Islet precursor cell (in vitro differentiated cells): ENCODE results near the gene MSGN1.
"Not testable (repeated sequence)": the region's sequence is repeated elsewhere in the genome, so short reads cannot be mapped to it uniquely, and the experiment has no call there.

Experiments
- DNase-seq: peaks from one replicate; pipeline ENCODE4 v3.0.0-alpha.2; 2018

The MSGN1 gene

GRCh38 chr2:17805717-17806363, 10.4 kb upstream of the MSGN1 start:
- no peak for DNase-seq

GRCh38 chr2:17813010-17813741, 3.1 kb upstream of the MSGN1 start:
- DNase-seq = peak; percentile 76

- no peak for DNase-seq
Observed at GRCh38 chr2:17813742-17814473, 2.4 kb upstream of the MSGN1 start.

GRCh38 chr2:17814601-17815000, 1.7 kb upstream of the MSGN1 start:
- DNase-seq = no peak

GRCh38 chr2:17815468-17816184, 634 bp upstream of the MSGN1 start:
- DNase-seq = no peak

- DNase-seq = no peak
Observed at GRCh38 chr2:17818235-17818815, 2.1 kb downstream of the MSGN1 start.

- no peak for DNase-seq
Observed at GRCh38 chr2:17821080-17821479, 4.8 kb downstream of the MSGN1 start.

- DNase-seq = peak; percentile 77
Observed at GRCh38 chr2:17821535-17822444, 5.5 kb downstream of the MSGN1 start.

- DNase-seq = no peak
Observed at GRCh38 chr2:17822445-17823117, 6.3 kb downstream of the MSGN1 start.

- DNase-seq = not testable (repeated sequence)
Observed at GRCh38 chr2:17823646-17824045, 7.4 kb downstream of the MSGN1 start.

- no peak for DNase-seq
Observed at GRCh38 chr2:17827316-17827715, 11.1 kb downstream of the MSGN1 start.

GRCh38 chr2:17827785-17828184, 11.5 kb downstream of the MSGN1 start:
- DNase-seq = no peak

GRCh38 chr2:17830053-17831034, 14.1 kb downstream of the MSGN1 start:
- peak; percentile 95 for DNase-seq

- no peak for DNase-seq
Observed at GRCh38 chr2:17835516-17835915, 19.3 kb downstream of the MSGN1 start.

- DNase-seq = no peak
Observed at GRCh38 chr2:17839959-17840358, 23.7 kb downstream of the MSGN1 start.

GRCh38 chr2:17843457-17843856, 27.2 kb downstream of the MSGN1 start:
- DNase-seq = no peak

- no peak for DNase-seq
Observed at GRCh38 chr2:17845806-17846205, 29.5 kb downstream of the MSGN1 start.

- DNase-seq = no peak
Observed at GRCh38 chr2:17846676-17847075, 30.4 kb downstream of the MSGN1 start.

GRCh38 chr2:17847236-17847635, 31.0 kb downstream of the MSGN1 start:
- DNase-seq = no peak

GRCh38 chr2:17849275-17849674, 33.0 kb downstream of the MSGN1 start:
- DNase-seq = no peak
